Activated CD4-positive, alpha-beta T cell treated with anti-CD3 and anti-CD28 coated beads for 1 hour (primary cell): ENCODE measurements around the gene TERT.
"Not testable (repeated sequence)": the region's sequence is repeated elsewhere in the genome, so short reads cannot be mapped to it uniquely, and the experiment has no call there.

Source experiments
- DNase-seq: peaks from one replicate; pipeline ENCODE4 v3.0.0-alpha.2; 2020

TERT gene

DNA sequence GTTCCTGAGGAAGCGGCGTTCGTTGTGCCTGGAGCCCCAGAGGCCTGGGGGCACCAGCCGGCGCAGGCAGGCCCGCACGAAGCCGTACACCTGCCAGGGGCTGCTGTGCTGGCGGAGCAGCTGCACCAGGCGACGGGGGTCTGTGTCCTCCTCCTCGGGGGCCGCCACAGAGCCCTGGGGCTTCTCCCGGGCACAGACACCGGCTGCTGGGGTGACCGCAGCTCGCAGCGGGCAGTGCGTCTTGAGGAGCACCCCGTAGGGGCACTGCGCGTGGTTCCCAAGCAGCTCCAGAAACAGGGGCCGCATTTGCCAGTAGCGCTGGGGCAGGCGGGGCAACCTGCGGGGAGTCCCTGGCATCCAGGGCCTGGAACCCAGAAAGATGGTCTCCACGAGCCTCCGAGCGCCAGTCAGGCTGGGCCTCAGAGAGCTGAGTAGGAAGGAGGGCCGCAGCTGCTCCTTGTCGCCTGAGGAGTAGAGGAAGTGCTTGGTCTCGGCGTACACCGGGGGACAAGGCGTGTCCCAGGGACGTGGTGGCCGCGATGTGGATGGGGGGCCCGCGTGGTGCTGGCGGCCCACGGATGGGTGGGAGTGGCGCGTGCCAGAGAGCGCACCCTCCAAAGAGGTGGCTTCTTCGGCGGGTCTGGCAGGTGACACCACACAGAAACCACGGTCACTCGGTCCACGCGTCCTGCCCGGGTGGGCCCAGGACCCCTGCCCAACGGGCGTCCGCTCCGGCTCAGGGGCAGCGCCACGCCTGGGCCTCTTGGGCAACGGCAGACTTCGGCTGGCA lies 1.3 kb downstream of the TERT start:
- no peak for DNase-seq

DNA sequence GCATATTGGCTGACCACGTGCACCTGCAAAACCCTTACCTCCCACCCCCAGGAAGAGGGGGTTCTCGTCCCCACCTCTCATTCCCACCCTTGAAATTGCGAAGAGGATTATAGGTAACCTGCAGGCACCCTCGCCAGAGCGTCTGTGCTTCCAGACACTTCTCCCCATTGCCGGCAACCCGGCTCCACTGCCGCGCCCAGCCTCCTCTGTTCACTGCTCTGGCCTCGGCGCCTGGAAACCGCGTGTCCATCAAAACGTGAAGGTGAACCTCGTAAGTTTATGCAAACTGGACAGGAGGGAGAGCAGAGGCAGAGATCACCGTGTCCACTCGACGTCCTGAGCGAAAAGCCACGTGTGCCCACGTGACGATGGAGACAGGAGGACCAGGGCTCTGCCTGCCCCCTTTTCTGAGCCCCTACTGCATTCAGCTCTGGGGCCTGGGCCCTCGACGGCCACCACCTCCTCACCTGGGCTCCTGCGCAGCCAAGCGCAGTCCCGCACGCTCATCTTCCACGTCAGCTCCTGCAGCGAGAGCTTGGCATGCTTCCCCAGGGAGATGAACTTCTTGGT lies 1.9 kb downstream of the TERT start:
- DNase-seq = no peak

DNA sequence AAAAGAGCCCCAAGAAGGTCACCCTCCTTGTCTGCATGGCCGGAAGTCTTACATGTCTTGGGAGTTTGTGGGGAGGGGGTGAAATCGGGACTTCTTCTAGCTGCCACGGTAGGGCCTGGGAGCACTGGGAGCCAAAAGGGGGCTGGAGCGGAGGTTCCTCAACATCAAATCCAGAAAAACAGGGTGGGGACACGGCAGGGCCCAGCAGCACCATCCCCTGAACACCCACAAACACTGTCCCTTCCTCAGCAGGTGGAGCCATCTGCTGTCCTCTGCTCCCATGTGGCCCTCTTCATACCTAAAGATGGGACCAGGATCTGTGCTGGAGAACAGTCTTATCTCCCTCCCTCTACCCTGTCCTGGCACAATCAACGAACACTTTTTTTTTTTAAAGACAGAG lies 2.7 kb downstream of the TERT start:
- DNase-seq = no peak

- no peak for DNase-seq
Measured at GRCh38 chr5:1291611-1292080, 3.2 kb downstream of the TERT start.

- not testable (repeated sequence) for DNase-seq
Measured at GRCh38 chr5:1290956-1291355, 3.9 kb downstream of the TERT start.

DNA sequence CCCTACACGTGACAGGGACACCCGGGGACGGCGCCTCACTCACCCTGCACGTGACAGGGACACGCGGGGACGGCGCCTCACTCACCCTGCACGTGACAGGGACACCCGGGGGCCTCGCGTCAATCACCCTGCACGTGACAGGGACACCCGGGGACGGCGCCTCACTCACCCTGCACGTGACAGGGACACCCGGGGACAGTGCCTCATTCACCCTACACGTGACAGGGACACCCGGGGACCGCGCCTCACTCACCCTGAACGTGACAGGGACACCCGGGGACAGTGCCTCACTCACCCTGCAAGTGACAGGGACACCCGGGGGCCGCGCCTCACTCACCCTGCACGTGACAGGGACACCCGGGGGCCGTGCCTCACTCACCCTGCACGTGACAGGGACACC lies 5.3 kb downstream of the TERT start:
- not testable (repeated sequence) for DNase-seq

- no peak for DNase-seq
Measured at GRCh38 chr5:1288439-1289335, 6.2 kb downstream of the TERT start.

DNA sequence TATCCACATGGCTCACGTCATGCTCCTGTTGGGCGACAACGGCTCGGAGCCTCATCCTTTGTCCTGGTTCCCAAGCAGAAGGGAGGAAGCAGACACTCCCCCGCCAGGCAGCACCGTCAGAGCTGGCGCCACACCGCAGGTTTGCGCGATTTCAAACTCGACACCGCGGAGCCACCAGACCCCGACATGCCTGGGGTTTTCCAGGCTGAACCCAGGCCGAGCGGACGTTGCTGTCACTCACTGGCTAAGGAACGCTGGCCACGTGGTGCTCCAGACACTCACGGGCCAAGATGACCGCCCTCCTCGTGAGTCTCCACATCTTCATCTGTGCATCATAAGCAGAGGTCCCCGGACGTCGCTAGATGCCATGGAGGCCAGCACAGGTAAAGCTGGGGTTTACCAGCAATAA lies 9.0 kb downstream of the TERT start:
- DNase-seq = no peak

- no peak for DNase-seq
Measured at GRCh38 chr5:1285141-1285540, 9.7 kb downstream of the TERT start.

GRCh38 chr5:1284336-1284970 lies 10.4 kb downstream of the TERT start:
- DNase-seq = not testable (repeated sequence)

DNA sequence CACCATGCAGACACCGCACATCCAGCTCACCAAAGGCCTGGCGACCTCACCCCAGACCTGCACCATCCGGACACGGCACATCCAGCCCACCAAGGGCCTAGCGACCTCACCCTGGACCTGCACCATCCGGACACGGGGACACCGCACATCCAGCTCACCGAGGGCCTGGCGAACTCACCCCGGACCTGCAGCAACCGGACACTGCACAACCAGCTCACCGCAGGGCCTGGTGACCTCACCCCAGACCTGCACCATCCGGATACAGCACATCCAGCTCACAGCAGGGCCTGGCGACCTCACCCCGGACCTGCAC lies 11.2 kb downstream of the TERT start:
- DNase-seq = not testable (repeated sequence)

- DNase-seq = not testable (repeated sequence)
Measured at GRCh38 chr5:1282993-1283728, 11.7 kb downstream of the TERT start.

DNA sequence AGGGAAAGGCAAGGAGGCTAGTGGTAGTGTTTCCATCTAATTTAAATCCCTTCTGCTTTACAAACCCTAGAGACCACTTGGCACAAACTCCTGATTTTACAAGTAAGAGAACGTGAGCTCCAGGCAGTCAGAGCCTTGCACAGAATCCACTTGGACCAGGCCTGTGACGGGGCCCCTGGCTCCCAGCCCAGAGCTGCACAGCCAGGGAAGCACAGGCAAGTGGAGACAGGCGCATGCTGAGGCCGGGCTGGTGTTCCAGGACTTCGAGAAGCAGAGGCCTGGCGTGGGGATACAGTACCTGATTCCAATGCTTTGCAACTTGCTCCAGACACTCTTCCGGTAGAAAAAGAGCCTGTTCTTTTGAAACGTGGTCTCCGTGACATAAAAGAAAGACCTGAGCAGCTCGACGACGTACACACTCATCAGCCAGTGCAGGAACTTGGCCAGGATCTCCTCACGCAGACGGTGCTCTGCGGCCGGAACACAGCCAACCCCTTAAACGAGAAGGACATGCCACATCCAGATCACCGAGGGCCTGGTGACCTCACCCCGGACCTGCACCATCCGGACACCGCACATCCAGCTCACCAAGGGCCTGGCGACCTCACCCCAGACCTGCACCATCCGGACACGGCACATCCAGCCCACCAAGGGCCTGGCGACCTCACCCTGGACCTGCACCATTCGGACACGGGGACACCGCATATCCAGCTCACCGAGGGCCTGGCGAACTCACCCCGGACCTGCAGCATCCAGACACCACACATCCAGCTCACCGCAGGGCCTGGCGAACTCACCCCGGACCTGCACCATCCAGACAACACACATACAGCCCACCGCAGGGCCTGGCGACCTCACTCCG lies 12.5 kb downstream of the TERT start:
- DNase-seq = no peak

GRCh38 chr5:1281038-1281882 lies 13.6 kb downstream of the TERT start:
- no peak for DNase-seq

- DNase-seq = no peak
Measured at GRCh38 chr5:1280177-1281037, 14.5 kb downstream of the TERT start.

GRCh38 chr5:1279443-1280151 lies 15.3 kb downstream of the TERT start:
- no peak for DNase-seq

DNA sequence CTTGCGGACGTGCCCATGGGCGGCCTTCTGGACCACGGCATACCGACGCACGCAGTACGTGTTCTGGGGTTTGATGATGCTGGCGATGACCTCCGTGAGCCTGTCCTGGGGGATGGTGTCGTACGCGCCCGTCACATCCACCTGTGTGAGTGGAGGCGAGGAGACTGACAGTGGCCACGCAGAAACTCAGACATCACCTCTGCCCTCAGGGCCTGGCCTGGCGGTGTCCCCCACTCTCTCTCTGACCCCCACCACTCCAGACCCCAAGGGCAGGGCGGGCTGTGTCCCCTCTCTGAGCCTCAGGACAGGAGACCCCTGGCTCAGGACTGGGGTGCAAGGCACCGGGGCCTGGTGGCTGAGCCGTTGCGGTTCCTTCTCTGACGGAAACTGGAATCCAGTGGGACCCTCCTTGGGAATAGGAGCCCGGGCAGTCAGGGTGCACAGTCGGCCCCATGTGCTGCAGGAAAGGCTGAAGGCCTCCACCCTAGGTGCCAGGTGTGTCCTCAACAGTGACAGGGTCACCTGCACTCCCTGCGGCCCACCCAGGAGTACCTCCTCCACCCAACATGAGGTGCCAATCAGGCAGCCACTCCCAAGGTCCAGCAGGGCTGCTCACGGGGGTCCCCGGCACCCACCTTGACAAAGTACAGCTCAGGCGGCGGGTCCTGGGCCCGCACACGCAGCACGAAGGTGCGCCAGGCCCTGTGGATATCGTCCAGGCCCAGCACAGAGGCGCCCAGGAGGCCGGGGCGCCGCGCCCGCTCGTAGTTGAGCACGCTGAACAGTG lies 16.0 kb downstream of the TERT start:
- DNase-seq = no peak

DNA sequence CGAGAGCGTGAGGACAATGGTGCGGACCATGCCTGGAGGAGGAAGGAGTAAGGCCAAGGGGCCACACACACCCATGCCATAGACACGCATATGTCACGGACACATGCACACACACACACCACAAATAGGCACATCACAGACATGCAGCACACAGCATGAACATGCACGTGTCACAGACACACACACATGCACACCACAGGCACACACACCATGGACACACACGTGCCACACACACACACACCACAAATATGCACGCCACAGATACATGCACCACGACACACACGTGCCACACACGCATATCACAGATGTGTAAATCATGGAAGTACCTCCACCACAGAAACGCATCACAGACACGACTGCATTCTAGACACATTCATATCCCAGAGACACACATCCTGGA lies 16.7 kb downstream of the TERT start:
- DNase-seq = no peak
